OCI-M2 (cell line): Measurements from ENCODE around the gene NT5DC4.

ENCODE experiments used
- DNase-seq: peaks from one replicate; lab custom pipeline; 2025; ENCODE audit not compliant: unreplicated experiment; lab: John Stamatoyannopoulos, UW

NT5DC4 gene

GRCh38 chr2:112722816-112723546, 2.2 kb downstream of the NT5DC4 start:
- DNase-seq = no peak

- no peak for DNase-seq
These were observed 2.7 kb downstream of the NT5DC4 start for GRCh38 chr2:112723547-112723940.

DNA sequence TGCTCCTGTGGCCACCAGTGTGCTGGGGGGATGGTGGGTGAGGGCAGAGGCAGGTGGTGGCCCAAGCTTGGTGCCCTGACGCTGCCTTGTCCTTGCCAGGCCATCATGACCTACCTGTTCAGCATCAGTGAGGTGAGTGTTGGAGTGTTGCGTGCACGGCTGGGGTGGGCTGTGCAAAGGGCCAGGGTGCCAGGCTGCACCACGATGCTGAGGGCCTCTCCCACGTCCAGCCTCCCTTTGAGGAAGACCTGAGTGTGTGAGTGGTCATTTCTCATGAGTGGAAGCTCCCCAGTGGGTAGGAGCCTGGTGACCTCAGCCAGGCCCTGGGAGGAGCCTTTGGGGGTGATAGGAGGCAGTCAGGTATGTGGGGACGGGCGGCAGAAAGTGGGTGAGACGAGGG, 3.2 kb downstream of the NT5DC4 start:
- DNase-seq = no peak

DNA sequence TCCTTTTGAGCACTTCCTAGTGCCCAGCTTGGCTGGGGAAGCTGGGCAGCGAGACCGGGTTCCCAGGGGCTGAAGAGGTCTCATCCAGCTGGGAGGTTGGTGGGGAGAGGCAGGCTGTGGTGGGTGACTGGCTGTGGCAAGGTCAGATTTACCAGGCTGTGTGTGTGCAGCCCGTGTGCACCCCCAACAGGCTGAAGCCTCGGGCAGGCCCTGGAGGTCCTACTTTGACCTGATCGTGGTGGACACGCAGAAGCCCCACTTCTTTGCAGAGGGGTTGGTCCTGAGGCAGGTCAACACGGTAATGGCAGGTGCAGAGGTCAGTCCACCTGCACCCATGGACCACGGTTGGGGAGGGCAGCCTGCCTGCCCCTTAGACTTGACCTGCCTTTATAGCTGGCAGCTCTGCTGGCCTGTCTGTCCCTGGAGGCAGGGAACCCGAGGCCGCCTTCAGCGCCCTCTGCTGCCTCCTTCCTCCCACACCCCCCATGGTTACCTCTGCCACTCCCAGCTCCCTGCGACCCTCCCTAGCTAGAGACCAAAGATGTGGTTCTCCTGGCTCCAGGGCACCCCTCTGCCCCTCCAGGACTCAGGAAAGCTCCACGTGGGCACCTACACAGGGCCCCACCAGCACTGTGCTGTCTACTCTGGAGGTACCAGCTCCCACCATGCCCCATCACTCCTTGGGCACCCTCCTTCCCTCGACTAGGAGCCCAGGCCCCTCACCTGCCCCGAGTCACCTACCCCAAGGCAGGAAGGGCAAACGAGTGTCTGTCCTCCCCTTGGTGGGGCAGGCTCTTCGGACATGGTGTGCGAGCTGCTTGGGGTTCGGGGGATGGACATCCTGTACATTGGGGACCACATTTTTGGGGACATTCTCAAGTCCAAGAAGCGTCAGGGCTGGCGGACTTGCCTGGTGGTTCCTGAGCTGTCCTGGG, 4.0 kb downstream of the NT5DC4 start:
- no peak for DNase-seq

- no peak for DNase-seq
These were observed 5.0 kb downstream of the NT5DC4 start for GRCh38 chr2:112725545-112726457.

GRCh38 chr2:112726487-112727190, 5.8 kb downstream of the NT5DC4 start:
- peak; percentile 81 for DNase-seq

DNA sequence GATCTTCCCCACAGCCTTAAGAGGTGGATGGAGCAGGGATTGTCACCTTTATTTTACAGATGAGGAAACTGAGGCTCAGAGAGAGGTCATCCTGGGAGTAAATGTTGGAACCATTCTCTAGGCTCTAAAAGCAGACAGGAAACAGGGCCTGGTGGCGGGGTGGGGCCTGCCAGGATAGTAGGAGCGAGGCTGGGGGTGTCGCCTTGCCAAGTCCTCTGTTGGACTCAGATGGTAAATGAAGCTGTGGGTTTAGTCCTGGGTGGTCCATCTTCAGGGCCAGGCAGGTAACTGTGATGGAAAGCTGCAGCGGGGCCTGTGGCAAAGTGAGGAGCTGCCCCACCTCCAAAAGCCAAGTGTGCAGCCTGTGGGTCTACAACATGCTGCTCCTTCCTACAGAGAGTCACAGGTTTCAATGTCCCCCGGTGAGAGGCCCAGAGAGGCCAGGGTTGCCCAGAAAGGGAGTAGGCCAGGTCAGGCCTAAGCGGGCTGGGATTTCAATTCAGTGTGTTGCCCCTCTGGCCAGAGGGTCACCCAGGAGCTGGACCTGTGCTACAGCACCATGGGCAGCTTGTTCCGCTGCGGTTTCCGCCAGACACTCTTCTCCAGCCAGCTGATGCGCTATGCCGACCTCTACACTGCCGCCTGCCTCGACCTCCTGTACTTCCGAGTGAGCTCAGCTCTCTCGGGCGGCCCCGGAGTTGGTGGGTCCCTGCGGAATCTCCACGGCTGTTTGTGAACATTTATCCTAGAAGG, 6.6 kb downstream of the NT5DC4 start:
- no peak for DNase-seq

DNA sequence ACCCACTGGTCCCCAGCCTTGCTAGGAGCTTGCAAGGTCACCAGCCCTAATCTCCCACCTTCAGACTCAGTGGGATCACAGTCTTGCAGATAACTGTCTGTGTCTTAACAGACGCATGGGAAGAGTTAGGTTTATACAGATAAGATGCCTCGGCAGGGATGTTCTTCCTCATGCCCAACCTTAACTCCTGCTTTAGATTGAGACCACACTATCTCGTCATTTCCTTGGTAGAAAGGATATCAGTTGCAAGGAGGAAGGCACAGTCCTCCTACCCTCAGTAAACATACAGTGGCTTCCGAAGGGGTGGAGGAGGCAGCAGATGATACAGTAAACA, 7.2 kb downstream of the NT5DC4 start:
- peak; percentile 45 for DNase-seq

DNA sequence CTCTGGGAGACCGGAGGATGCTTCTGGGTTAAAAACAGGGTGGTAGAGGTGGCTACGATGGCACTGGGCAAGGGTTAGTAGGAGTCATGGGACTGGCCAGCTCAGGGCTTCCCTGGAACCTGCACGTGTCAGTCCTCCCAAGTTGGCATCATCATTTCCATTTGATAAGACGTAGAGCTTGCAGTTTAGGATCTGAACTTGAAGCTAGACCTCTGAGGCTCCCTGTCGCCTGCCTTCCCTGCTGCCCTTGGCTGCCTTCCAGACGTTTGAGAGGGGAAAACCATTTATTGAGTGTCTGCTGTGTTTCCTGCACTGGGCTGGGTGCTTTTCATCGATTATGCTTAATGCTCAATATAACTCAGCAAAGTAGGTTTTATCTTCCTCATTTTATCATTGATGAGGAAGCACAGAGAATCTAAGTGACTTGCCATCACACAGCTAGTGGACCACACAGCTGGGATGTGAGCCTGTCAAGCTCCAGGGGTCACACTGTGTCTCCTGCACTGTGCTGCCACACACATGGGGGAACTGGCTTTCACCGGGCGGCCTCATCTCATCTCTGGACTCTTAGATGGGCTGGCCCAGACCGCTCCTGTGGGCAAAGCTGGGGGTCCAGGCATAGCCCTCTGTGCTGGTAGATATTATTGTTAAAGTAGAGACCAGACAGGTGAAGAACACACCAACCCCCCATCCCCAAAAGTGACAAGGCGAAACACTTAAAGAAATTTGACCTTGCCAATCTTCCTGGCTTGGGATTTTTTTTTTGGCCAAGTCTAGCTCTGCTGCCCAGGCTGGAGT, 7.8 kb downstream of the NT5DC4 start:
- DNase-seq = no peak

- no peak for DNase-seq
These were observed 9.4 kb downstream of the NT5DC4 start for GRCh38 chr2:112730216-112730615.

DNA sequence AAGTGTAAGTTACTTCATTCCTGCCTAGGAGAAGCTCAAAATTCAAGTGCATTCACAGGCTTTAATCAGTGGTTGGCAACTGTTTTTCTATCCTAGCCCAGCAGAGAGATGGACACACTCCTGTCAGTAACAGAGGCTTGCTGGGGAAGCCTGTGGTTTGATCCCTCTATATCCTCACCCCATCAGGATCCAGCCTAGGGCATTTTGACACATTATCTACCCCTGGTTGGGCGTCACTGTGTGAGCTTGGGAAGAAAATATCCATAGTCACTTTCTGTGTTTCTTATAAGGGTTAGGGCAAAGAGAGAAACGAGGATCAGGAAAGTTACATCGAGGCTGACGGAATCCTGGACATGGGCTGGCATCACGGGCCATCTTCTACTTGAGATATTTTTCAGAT, 10.0 kb downstream of the NT5DC4 start:
- no peak for DNase-seq

- DNase-seq = no peak
These were observed 10.7 kb downstream of the NT5DC4 start for GRCh38 chr2:112731479-112731878.

GRCh38 chr2:112733456-112733855, 12.6 kb downstream of the NT5DC4 start:
- no peak for DNase-seq

- no peak for DNase-seq
These were observed 13.1 kb downstream of the NT5DC4 start for GRCh38 chr2:112733871-112734270.

- no peak for DNase-seq
These were observed 16.9 kb downstream of the NT5DC4 start for GRCh38 chr2:112737542-112738232.

GRCh38 chr2:112740527-112740926, 19.7 kb downstream of the NT5DC4 start:
- DNase-seq = no peak

GRCh38 chr2:112749755-112750559, 29.1 kb downstream of the NT5DC4 start:
- DNase-seq = no peak

GRCh38 chr2:112750560-112750843, 29.7 kb downstream of the NT5DC4 start:
- no peak for DNase-seq
